HG03045 (cell line): Measurements from ENCODE around the gene ASTN1.

Source experiments
- ATAC-seq: cut with Tn5 transposase; IDR thresholded peaks from one replicate; pipeline ENCODE4 v1.9.1; 2021; ENCODE audit warnings: mild to moderate bottlenecking, moderate library complexity; ENCODE audit not compliant: unreplicated experiment

The ASTN1 gene

DNA sequence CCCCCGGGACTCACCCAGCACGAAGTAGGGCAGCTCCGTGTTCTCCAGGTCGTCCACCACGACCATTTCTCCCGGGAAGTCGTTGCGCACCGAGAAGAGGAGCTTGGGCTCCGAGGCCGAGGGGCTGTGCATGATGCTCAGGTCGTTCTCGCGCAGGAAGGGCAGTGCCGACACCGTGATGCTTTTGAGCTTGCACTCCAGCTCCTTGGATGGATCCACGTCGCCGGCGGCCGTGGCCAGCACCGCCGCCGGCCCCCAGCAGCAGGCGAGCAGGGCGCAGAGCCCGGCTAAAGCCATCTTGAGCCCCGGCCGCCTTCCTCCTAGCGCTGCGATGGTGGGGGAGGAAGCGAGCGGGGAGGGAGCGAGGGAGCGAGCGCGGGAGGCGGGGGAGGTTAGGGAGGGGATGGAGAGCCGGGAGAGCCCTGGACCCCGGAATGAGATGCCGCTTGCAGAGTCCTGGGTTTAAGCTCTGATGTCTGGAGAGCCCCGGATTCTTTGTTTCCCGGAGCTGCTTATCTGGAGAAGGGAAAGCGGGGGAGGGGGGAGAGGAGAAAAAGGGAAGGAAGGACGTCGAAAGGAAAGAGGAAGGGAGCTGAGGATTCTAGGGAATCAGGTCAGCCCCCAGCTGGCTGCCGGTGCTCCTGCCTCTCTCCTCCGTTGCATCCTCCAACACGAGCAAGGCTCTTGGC, at the start of gene ASTN1:
ASTN1 (minus strand) TSS at position 333 of the 689 bp plus-strand sequence; CDS start at position 297, 36 bp downstream.
- no peak for ATAC-seq

DNA sequence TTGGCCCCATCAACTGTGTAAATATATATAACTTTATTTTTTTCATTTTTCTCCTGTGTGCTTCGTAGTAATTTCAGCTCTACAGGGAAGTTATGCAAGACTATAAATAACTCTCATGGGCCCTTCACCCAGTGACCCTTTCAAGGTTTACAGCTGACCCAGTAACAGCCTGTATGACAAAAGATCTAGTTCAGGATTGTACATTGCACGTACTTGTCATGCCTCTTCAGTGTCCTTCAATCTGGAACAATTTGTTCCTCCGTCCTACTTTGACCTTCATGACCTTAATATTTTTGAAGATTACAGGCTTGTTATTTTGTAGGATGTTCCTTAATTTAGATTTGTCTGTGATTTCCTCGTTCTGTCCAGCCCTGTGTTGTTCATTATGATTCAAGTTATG, 46.7 kb upstream of the ASTN1 start:
- ATAC-seq, result no peak

DNA sequence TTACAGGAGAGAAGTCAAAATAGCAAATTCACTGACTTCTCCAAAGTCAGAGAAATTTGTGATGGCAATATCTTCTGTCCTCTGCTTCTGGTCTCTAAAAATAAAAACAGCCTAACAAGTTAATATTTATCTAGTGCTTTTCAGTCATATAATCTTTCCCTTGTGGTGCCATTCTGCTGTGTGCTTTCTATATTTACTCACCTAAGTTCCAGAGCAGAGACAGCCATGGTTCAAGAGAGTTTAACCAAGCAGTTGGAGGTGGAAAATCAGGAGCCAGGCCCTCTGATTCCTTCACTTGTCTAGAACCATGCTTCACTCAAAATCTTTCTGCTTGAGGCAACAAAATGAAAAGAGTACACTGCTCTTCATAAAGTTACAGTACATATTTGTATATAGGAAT, 45.6 kb upstream of the ASTN1 start:
- ATAC-seq, result no peak

DNA sequence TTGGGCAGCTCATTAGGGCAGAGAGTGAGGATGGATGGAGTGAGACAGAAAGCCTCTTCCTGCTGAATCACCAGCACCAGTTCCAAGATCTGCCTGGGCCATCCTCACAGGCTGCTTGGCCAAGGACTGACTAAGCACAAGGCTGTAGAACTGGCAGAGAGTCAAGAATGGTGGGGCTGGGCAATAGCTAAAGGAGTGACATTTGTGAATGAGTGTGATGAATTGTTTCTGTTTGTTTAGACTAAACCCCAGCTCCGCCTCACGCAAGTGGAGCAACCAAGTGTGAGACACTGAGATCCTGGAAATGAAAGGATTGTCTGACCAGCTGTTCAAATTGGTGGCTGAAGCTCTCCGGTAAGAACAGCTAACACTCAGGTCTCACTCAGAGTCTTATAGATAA, 44.8 kb upstream of the ASTN1 start:
- no peak for ATAC-seq

DNA sequence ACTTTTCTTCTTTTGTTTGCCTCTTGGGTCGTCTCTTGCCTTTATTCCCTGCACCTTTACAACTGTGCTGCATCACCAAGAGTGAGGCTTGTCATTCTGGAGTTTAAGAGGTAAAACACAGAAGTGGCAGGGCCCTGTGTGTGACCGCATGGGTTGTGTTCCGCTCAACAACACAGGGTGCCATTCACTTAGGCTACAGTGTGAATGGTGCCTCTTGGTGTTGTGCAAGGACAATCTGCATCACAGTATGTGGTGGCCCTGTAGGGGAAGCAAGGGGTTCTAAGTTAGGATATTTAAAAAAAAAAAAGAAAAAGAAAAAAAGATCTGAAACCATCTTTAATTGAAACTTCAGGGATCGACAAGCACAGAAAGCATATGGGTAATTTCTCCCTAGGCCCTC, 44.4 kb upstream of the ASTN1 start:
- ATAC-seq, result no peak

DNA sequence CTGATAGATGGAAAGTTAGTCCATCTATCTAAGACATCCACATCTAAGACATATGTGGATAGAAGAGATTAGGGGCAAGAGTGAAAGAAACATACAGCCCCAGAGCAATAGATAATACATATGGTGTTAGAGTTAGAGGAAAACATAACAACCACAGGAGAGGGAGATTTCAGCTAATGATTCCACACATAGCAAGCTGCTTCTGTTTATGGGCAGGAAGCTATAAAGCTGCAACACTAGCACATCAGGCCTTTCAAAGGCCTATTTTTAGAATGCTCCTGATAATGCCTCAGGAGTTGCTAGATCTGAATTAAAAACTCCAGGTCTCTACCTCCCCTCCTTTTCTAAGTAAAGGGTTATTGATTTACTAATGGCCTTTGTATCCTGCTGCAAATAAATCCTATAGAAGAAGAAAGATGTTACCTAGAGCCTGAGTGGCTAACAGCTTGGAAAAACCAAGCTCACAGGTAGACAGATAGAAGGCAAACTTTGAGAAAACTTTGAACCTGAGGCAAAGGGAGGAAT, 42.4 kb upstream of the ASTN1 start:
- ATAC-seq, result no peak

DNA sequence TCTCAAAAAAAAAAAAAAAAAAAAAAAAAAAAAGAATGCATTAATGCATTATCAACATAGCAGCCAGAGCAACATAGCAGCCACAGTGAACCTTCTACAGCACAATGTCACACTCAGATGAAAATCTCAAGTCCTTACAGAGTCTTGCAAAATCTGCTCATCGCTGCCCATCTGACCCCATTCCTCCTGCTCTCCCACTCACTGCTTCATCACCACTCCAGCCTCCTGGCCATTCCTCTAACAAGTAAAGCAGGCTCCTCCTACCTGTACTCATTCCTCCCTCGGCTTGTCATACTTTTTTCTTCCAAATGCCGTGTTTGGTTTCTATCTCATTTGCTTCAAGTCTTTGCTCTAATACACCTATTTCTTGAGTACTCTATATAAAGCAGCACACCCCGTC, 35.8 kb upstream of the ASTN1 start:
- ATAC-seq, result no peak

DNA sequence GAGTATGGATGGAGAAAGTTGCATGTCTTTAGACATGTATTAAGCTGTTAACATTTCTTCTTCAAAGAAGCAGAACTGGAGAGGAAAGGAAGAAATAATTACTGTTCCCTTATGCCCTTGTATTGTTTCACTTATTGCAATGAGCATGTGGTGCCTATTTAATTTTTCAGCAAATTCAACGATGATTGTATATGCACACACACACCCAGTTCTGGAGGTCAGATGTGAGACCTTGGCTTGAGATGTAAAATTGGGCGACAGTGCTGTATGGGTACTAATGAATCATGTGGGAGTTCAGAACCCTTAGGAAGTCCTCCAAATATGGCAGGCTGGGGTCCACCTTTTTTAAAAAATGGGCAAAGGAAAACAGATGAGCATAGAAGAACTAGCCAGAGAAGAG, 33.7 kb upstream of the ASTN1 start:
- ATAC-seq, result no peak

DNA sequence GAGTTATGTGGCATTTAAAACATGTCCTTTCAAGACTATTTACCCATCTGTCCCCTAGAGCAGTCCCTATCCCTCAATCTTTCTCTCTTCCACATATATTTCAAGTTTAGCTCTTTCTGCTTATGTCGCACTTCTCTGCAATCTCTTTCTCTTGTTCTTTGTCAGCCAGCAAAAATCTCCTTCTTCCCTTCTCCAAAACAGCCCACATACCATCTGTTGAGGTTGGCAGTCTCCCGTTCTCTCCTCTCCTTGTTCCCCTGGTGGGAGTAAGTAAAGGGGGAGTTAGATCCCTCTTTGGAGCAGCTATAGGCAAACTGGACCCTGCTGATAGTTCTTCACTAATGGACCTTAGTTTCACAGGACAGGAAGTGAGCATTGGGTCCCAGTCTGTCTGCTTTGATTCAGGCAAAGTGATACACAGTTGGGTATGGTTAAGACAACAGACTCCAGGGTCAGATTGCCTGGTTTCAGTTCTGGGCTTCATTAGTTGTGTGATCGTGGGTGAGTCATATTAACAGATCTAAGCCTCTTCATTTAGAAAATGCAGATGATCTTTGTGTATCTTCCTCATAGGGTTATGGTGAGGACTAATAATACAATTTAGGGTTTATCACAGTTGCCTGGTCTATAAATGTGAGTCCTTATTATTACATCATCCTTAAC, 25.9 kb upstream of the ASTN1 start:
- no peak for ATAC-seq

DNA sequence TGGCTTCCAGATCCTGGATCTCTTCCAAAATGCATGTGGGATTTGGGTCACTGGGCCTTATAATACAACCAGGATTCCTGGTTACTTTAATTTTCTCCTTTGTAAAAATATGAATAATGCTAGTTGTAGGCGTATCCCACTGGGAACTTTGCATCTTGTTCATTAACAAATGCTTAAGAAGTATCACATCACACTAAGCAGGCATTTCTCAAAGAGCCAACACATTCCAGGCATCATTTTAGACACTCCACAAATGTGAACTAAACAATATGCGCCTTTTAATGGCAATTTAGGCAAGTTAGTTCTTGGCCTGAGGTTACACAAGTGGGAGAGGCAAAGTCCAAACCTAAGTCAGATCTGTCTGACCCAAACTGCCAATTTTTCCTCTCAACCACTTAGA, 22.1 kb upstream of the ASTN1 start:
- no peak for ATAC-seq

DNA sequence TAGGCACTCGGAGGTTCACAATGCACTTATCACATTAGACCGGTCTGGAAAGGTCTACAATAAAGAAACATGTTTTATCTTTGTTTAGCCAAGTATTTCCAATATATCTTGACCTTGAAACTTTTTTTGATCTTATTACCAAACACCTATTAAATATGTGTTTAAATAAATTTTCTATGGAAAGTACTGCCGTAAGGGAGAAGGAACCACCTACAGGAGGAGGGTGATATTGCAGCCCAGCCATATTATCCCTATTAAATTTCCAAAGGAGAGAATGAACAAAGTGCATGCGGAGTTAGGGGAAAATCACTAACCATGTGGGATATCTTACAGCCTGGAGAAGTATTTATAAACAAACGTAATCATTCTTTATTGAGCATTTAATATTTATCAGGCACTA, 20.7 kb upstream of the ASTN1 start:
- ATAC-seq, result no peak

DNA sequence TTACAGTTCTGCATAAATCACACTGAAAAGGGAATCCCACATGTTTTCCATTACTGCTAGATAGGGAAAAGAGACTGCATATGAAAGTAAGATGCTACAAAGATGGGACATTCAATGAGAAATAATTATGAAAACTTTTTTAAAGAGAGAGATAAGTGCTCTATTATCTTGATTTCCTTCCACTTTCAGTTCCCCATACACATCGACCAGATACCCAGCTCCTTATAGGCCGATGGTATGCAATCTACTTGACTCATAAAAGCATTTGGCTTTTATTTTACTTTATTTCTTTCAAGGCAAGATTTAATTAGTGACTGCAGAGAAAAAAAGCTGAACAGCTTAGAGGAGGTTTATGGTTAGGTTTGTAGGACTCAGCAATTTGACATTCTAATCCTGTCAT, 19.3 kb upstream of the ASTN1 start:
- ATAC-seq, result no peak

DNA sequence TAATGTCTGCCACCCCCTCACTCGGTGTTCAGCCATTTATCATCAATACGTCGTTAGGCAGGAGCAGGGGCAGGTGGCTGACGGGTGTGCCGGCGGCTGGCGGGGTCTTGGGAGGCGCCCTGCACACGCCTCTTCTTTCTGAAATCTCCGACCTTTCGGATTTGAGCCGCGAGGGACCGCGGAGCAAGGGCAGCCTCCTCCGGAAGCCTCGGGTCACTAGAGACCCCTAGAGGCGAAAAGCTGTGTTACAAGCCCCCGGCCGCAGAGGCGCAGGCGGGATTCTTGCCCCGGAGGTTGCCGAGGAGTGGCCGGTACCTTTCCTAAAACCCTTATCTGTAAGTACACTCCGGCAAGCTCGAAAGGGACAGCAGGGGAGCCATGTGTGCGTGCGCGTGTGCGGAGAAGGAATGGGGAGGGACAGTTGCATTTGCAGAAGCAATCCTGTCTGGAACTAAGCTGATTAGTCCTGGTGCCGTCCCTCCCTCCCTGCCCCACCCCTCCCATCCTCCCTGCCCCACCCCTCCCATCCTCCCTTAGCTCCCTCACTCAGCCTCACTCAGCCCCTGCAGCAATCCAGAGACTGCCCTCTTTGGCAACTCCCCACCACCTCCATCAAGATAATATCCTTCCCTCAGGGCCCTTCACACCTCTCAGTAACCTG, 17.2 kb upstream of the ASTN1 start:
- peak; percentile 79 for ATAC-seq

DNA sequence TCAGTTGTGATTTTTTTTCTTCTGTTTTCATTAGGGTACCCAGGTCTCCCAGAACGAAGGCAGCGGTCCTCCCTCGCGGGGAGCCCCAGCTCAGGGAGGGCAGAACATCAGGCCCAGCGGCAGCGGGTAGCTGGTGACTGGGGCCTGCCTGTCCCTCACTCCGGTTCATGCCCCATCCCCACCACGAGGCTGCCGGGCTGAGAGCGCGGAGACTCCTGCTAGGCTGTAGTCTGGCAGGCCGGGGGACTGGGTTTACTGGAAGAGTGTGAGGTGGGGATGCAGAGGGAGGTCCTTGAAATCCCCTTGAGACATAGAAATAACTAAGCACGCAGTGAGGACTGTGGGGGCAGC, 16.7 kb upstream of the ASTN1 start:
- ATAC-seq, result peak; percentile 25

DNA sequence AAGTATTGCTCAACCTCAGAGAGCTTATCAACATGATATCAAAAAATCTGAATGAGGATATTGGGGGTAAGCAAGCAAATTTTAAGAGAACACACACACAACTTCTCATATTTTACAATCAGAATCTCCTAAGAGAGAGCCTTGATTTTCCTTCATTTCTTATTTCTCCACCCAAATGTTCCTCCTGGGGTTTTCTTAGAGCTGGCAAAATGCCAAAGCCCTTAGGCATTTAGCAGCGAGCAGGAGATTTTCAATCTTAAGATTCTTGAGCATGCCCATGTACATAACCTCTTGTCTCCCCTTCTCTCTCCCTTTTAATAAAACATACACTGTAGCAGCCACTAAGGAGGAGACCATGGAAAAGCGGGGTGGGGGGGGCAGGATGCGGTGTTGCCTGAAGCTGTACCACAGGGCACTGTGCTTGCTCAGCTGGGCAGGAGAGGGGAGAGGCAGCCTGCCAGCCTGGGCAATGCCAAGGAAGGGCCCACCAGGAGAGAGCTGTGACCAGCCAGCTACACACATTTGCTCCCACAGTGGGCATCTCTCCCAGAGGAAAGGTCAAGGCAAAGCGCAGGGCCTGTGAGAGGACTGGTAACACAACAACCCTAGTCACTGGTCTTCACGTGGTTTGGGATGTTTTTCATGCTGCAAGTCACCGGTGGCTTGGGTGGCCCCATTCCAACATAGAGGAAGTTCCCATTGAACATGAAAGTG, 10.6 kb upstream of the ASTN1 start:
- no peak for ATAC-seq

DNA sequence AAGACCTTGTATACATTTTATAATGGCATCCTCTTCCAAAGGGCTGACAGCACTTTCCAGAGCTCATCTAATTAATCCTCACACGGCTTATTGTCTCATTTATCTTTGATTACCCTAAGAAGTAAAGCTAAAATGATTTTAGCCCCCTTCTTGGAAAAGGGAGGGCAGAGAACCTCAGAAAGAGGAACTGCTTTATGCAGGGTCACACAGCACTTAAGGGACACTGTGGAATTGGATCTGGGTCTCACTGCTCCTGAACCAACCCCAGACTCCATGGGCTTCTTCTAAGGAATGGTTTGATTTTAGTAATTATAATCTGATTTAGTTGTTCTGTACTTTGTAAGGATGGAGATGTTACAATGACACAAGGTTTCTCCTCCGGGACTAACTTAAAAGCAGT, 9.5 kb upstream of the ASTN1 start:
- ATAC-seq, result no peak

DNA sequence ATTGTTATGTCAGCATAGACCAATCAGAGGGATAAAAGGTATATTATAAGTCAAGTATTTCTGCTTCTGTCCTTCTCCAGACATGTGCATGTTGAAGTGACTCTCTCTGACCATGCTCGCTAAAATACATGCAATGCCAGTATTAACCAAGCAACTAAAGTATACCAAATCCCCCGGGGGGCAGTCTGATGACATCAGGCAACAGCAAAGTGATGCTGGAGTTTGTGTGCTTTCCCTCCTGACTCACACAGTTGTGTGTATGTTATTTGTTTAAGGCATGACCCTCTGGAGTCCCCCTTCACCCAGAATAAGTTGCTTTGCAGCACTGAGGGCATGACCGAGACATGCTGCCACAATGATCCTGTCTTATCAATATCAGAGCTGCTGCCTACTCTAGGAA, 8.4 kb upstream of the ASTN1 start:
- no peak for ATAC-seq

DNA sequence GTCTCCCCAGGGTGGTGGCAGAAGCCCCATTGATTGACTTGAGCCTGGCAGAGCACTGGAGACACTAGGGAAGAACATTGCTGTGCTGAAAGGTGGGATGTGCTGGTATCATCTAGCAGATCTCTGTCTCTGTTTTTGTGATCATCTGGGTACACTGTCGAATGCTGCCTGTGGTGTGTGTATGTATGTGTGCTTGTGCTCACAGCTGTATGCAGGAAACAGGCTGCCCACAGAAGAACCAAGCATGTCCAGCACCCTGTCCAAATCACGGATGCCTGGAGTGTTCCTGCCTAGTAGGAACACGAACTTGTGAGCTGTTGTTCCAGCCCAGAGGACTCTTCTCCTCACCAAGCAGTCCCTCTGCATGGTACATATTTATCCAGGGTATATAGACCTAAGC, 7.8 kb upstream of the ASTN1 start:
- ATAC-seq, result no peak

DNA sequence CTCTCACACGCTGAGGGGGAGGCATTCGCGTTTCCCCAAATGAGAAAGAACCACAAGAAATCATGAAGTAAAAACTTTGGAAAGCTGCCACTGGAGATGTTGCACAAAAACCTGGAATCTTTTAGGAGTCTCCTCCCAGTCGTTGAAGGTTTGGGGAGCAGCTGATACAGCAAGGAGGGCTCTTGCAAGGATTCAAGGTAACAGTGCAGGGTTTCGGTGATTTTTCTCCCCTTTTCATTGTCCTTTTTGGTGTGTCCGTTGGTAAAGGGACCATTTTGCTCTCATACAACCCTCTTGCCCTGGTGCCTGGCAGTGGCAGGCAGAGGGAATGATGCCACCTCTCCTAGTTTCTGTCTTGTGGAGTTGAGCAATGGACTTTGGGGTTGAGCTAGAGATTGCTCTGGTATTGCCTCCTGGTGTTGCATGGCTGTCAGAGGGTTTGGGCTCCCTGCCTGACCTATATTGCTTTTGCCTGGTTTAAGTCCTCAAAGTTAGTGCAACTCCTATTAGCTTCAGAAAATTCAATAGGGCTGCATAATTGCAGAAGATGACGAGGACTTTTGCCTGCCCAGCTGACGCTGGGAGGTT, 7.1 kb upstream of the ASTN1 start:
- ATAC-seq, result no peak

DNA sequence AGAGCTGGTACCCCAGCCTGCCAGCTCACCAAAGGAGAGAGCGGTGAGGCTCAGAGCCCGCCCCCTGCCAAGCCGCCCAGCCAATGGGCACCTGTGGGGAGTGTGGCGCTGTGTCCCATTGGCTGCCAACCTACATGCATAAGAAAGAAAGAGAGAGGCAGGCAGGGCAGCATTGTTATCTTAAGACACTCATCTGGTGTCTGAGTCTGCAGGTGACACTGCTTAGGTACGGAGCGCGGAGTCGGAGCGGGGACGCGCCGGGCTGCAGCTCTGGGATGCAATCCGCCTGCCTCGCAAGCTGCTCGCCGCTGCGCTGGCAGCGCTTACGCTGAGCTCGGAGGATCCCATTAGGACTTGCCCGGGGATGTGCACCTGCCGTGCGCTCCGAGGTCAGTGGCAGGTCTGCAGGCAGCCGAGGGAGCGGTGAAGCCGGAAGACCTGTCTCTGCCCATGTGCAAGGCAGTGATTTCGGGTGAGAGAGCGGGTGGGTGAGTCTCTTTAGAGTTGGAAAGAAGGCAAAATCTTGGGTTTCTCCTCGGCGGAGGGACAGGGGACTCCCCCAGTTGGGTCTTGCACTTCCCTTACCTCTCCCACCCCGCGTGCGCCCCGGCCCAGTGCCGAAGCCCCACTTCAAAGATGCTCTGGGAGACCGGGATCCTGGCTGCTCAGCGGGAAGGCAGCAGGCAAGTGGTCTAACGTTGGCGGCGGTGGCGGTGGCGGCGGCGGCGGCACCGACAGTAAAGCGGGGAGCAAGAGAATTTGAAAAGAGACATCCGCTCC, 6.4 kb upstream of the ASTN1 start, which contains the start of gene BRINP2:
BRINP2 (plus strand) TSS at position 203 of the 780 bp plus-strand sequence. CDS start 58,919 bp downstream, outside the sequence.
- no peak for ATAC-seq
